Measurements from ENCODE around the gene ZNF774. TPM values are rescaled to one million over a fixed set of nuclear protein-coding genes. Genes with fewer than 3 reads are reported as not detected.

Gene ZNF774
- total and polyA plus RNA-seq, 10 of the 15 experiments (the other 5 are each of a cell fraction or from before 2014, with no cell fraction given): 0.35 to 2.5 (median 1.7) TPM

DNA sequence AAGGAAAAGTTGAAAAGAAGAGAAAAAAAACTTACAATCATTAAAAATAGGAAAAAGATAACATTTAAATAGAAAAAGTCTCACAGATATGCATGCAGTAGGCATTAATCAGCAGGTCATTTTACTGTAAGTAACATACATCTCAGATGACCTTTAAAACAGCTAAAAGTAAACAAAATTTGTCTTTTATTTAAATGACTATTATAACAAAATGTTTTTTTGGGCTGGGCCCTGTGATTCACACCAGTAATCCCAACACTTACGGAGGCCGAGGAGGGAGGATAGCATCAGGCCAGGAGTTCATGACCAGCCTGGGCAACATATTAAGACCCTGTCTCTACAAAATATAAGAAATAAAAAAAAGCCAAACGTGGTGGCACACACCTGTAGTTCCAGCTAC is 50.7 kb downstream of the ZNF774 start:
- no peak for FAIRE-seq
- H3K9me3 ChIP-seq (replicated peaks; ENCODE audit: control insufficient read depth, insufficient read depth, low read length): no peaks in the 10 kb centered on the region; the same call in 2 of the 3 replicates
- no TSS peak for BruUV-seq (replicated peaks)
- intact Hi-C loops (cut with micrococcal nuclease; ENCODE audit: unreplicated experiment) (no loop called here), in situ Hi-C loops (cut with MboI) (no loop called here)
- no peak overlapping the region for H2AFZ ChIP-seq (ENCODE audit: control insufficient read depth, low read depth, low read length)
- RAD21 ChIA-PET (ENCODE audit: unreplicated experiment): interaction anchor here (1.0 to 1.8 kb wide), 4 partner anchors 10 to 61 kb away, joined by 3 to 7 read pairs (median 4); partner anchors contain the start of gene IQGAP1
- H3K27ac ChIP-seq (ENCODE audit: control insufficient read depth, insufficient read depth): no peak overlapping the region
- POLR2A ChIA-PET: interaction anchor here (1.2 to 1.6 kb wide), 2 partner anchors 11 to 16 kb away, joined by 3 to 6 read pairs; no protein-coding TSS in a partner anchor
- SMC1A ChIA-PET (ENCODE audit: uncharacterized antibody, unreplicated experiment): interaction anchor here (2.5 to 4.5 kb wide), 2 partner anchors 10 to 13 kb away, joined by 14 to 34 read pairs; partner anchors contain the start of gene IQGAP1
- H4K20me1 ChIP-seq (ENCODE audit: control insufficient read depth, insufficient read depth): no peaks in the 10 kb centered on the region
- H3K27me3 ChIP-seq (replicated peaks in 1 of 2; ENCODE audit: control insufficient read depth in 2 of 2, insufficient read depth in 2 of 2, low read length in 1 of 2): no peaks in the 10 kb centered on the region
- no peak for DNase-seq (ENCODE audit: low read depth, low spot score)
- 96% methylated on average over 3 of the region's 3 CpGs for WGBS (ENCODE audit: insufficient coverage, insufficient replicate concordance, low lambda C conversion rate, missing lambda C conversion rate)
- H3K4me1 ChIP-seq (ENCODE audit: control insufficient read depth, insufficient read depth, low read length): peaks cover 13% of the 10 kb centered on the region; the same call in 1 of the 2 replicates
- CTCF ChIA-PET: interaction anchor here (1.0 kb wide), 1 partner anchor 40 kb away, joined by 4 read pairs; no protein-coding TSS in a partner anchor
- no peak overlapping the region for H3K9ac ChIP-seq (ENCODE audit: control insufficient read depth, insufficient read depth, low read length)
- no peak overlapping the region for H3K4me2 ChIP-seq (ENCODE audit: control insufficient read depth, insufficient read depth)
- H3K4me3 ChIP-seq: no peak overlapping the region
- ATAC-seq: no peak
- H3K36me3 ChIP-seq (ENCODE audit: control insufficient read depth in 2 of 2, insufficient read depth in 2 of 2, low read length in 1 of 2): no peaks in the 10 kb centered on the region
- peaks cover 86% of the 10 kb centered on the region for H3K79me2 ChIP-seq (ENCODE audit: control insufficient read depth, insufficient read depth, low read length)
- TF ChIP-seq EGR1 (IDR thresholded peaks at IDR 0.05; ENCODE audit: borderline replicate concordance in 1 of 2, low read depth in 2 of 2, low read length in 2 of 2) (no peak), SMC3 (IDR thresholded peaks at IDR 0.05; ENCODE audit: borderline replicate concordance, low read length) (no peak), RAD51 (IDR thresholded peaks at IDR 0.05) (no peak), SUPT20H (IDR thresholded peaks at IDR 0.05; ENCODE audit: borderline replicate concordance, control insufficient read depth, low read depth, low read length) (no peak), ZNF274 (IDR thresholded peaks at IDR 0.05; ENCODE audit: insufficient read depth, insufficient read length) (no peak), CBX3 (IDR thresholded peaks at IDR 0.05; ENCODE audit: borderline replicate concordance, low read depth) (no peak), MTA3 (IDR thresholded peaks at IDR 0.05; ENCODE audit: borderline replicate concordance, low read length) (no peak), TARDBP (IDR thresholded peaks at IDR 0.05; ENCODE audit: borderline replicate concordance) (no peak)
- TF ChIP-seq, protein P1, sequence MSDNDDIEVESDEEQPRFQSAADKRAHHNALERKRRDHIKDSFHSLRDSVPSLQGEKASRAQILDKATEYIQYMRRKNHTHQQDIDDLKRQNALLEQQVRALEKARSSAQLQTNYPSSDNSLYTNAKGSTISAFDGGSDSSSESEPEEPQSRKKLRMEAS (IDR thresholded peaks at IDR 0.05; ENCODE audit: low read depth, low read length): no peak
- TF ChIP-seq, protein P2, sequence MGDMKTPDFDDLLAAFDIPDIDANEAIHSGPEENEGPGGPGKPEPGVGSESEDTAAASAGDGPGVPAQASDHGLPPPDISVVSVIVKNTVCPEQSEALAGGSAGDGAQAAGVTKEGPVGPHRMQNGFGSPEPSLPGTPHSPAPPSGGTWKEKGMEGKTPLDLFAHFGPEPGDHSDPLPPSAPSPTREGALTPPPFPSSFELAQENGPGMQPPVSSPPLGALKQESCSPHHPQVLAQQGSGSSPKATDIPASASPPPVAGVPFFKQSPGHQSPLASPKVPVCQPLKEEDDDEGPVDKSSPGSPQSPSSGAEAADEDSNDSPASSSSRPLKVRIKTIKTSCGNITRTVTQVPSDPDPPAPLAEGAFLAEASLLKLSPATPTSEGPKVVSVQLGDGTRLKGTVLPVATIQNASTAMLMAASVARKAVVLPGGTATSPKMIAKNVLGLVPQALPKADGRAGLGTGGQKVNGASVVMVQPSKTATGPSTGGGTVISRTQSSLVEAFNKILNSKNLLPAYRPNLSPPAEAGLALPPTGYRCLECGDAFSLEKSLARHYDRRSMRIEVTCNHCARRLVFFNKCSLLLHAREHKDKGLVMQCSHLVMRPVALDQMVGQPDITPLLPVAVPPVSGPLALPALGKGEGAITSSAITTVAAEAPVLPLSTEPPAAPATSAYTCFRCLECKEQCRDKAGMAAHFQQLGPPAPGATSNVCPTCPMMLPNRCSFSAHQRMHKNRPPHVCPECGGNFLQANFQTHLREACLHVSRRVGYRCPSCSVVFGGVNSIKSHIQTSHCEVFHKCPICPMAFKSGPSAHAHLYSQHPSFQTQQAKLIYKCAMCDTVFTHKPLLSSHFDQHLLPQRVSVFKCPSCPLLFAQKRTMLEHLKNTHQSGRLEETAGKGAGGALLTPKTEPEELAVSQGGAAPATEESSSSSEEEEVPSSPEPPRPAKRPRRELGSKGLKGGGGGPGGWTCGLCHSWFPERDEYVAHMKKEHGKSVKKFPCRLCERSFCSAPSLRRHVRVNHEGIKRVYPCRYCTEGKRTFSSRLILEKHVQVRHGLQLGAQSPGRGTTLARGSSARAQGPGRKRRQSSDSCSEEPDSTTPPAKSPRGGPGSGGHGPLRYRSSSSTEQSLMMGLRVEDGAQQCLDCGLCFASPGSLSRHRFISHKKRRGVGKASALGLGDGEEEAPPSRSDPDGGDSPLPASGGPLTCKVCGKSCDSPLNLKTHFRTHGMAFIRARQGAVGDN (IDR thresholded peaks at IDR 0.05): no peak
- TF ChIP-seq, protein P3, sequence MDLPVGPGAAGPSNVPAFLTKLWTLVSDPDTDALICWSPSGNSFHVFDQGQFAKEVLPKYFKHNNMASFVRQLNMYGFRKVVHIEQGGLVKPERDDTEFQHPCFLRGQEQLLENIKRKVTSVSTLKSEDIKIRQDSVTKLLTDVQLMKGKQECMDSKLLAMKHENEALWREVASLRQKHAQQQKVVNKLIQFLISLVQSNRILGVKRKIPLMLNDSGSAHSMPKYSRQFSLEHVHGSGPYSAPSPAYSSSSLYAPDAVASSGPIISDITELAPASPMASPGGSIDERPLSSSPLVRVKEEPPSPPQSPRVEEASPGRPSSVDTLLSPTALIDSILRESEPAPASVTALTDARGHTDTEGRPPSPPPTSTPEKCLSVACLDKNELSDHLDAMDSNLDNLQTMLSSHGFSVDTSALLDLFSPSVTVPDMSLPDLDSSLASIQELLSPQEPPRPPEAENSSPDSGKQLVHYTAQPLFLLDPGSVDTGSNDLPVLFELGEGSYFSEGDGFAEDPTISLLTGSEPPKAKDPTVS (IDR thresholded peaks at IDR 0.05; ENCODE audit: low read depth, low read length): no peak
- TF ChIP-seq, protein P4, sequence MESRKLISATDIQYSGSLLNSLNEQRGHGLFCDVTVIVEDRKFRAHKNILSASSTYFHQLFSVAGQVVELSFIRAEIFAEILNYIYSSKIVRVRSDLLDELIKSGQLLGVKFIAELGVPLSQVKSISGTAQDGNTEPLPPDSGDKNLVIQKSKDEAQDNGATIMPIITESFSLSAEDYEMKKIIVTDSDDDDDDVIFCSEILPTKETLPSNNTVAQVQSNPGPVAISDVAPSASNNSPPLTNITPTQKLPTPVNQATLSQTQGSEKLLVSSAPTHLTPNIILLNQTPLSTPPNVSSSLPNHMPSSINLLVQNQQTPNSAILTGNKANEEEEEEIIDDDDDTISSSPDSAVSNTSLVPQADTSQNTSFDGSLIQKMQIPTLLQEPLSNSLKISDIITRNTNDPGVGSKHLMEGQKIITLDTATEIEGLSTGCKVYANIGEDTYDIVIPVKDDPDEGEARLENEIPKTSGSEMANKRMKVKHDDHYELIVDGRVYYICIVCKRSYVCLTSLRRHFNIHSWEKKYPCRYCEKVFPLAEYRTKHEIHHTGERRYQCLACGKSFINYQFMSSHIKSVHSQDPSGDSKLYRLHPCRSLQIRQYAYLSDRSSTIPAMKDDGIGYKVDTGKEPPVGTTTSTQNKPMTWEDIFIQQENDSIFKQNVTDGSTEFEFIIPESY (IDR thresholded peaks at IDR 0.05): no peak
- TF ChIP-seq, protein P5, sequence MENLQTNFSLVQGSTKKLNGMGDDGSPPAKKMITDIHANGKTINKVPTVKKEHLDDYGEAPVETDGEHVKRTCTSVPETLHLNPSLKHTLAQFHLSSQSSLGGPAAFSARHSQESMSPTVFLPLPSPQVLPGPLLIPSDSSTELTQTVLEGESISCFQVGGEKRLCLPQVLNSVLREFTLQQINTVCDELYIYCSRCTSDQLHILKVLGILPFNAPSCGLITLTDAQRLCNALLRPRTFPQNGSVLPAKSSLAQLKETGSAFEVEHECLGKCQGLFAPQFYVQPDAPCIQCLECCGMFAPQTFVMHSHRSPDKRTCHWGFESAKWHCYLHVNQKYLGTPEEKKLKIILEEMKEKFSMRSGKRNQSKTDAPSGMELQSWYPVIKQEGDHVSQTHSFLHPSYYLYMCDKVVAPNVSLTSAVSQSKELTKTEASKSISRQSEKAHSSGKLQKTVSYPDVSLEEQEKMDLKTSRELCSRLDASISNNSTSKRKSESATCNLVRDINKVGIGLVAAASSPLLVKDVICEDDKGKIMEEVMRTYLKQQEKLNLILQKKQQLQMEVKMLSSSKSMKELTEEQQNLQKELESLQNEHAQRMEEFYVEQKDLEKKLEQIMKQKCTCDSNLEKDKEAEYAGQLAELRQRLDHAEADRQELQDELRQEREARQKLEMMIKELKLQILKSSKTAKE (IDR thresholded peaks at IDR 0.05; ENCODE audit: low read depth, poor library complexity, severe bottlenecking): no peak
